HepG2 (cell line): ENCODE measurements around the gene DCAF7. TPM values are rescaled to one million over a fixed set of nuclear protein-coding genes. Genes with fewer than 3 reads are reported as not detected.

Experiments used
- ATAC-seq: fragments of 200-7000 bp; cut with Tn5 transposase; 3 replicates; pipeline ENCODE4 v1.9.1; 2020; ENCODE audit warnings: mild to moderate bottlenecking, moderate library complexity
- BruUV-seq: library from RNA; stranded (reverse); fragments of 400-500 nt; replicated peaks from 2 replicates; lab custom pipeline; 2021; lab: Mats Ljungman, UMichigan
- CTCF ChIA-PET: fragments of 300-600 bp; formaldehyde crosslinking; extraction: SDS; loops from one replicate; lab custom pipeline; 2021; ENCODE audit warnings: low total read pairs, inconsistent platforms, low intra/inter-chr PET ratio; lab: Yijun Ruan, JAX
- POLR2A ChIA-PET: fragments of 350-600 bp; sonication (Branson Sonifier 250); formaldehyde crosslinking; loops from one replicate; lab custom pipeline; 2020; ENCODE audit warnings: antibody characterized with exemption, inconsistent platforms; lab: Yijun Ruan, JAX
- DNase-seq: peaks from one replicate; pipeline ENCODE4 v3.0.0-alpha.2; 2015; ENCODE audit warnings: low spot score
- FAIRE-seq: peaks from 3 replicates; lab custom pipeline; 2011; peaks lifted over from hg19 to GRCh38; lab: Jason Lieb, UNC
- H2AFZ ChIP-seq: one replicate; pipeline ENCODE4 v1.6.1; 2011; ENCODE audit warnings: low read length, inconsistent platforms
- H3K27ac ChIP-seq: fragments of 300-600 bp; 3 replicates; pipeline ENCODE4 v1.8.0; 2011; ENCODE audit warnings: mixed run types, mild to moderate bottlenecking, mixed read lengths, low read length, inconsistent platforms; ENCODE audit not compliant: insufficient read depth; ENCODE audit errors: extremely low read length
- H3K27me3 ChIP-seq, 2 experiments: fragments of 200-600 bp in 1 of 2; 2 replicates in 1 of 2; 3 replicates in 1 of 2; pipeline versions ENCODE4 v1.6.0 to v1.8.0; 2011; ENCODE audit warnings: low read length in 2 of 2, mild to moderate bottlenecking in 2 of 2, moderate library complexity in 2 of 2, inconsistent platforms in 1 of 2; ENCODE audit not compliant: insufficient read depth in 2 of 2, control insufficient read depth in 1 of 2
- H3K36me3 ChIP-seq, 2 experiments: fragments of 200-600 bp in 1 of 2; replicated peaks in 1 of 2; 2 replicates in 1 of 2; 3 replicates in 1 of 2; pipeline versions ENCODE4 v1.5.1 to v1.8.0; 2011; ENCODE audit warnings: low read length in 2 of 2, inconsistent platforms in 1 of 2; ENCODE audit not compliant: insufficient read depth in 2 of 2, control insufficient read depth in 1 of 2
- H3K4me1 ChIP-seq: 2 replicates; pipeline ENCODE4 v1.5.1; 2012; ENCODE audit warnings: low read length, inconsistent platforms; ENCODE audit not compliant: insufficient read depth
- H3K4me2 ChIP-seq: 2 replicates; pipeline ENCODE4 v1.6.0; 2011; ENCODE audit warnings: low read depth, low read length, inconsistent platforms
- H3K4me3 ChIP-seq, 3 experiments: fragments of 200-600 bp in 1 of 3; sonication (generic), shearing (Covaris generic) in 1 of 3; replicated peaks in 1 of 3; 2 replicates each; pipeline ENCODE4 v1.5.1; 2011 to 2016; ENCODE audit warnings: low read length in 3 of 3, inconsistent platforms in 2 of 3, low read depth in 2 of 3, mild to moderate bottlenecking in 2 of 3, control low read depth in 1 of 3, mixed read lengths in 1 of 3; ENCODE audit not compliant: insufficient read depth in 1 of 3
- H3K79me2 ChIP-seq: one replicate; pipeline ENCODE4 v1.6.1; 2011; ENCODE audit warnings: low read length, inconsistent platforms; ENCODE audit not compliant: insufficient read depth
- H3K9ac ChIP-seq: 2 replicates; pipeline ENCODE4 v1.6.0; 2011; ENCODE audit warnings: mild to moderate bottlenecking, low read depth, low read length, inconsistent platforms; ENCODE audit not compliant: insufficient read depth
- H3K9me3 ChIP-seq: 2 replicates; pipeline ENCODE4 v1.5.1; 2012; ENCODE audit warnings: mild to moderate bottlenecking, low read length
- H4K20me1 ChIP-seq: 2 replicates; pipeline ENCODE4 v1.6.0; 2011; ENCODE audit warnings: inconsistent platforms, mild to moderate bottlenecking, low read length, moderate library complexity; ENCODE audit not compliant: insufficient read depth
- CEBPB ChIP-seq: IDR thresholded peaks from 2 replicates; pipeline ENCODE4 v1.6.1; 2011; ENCODE audit warnings: low read depth, low read length, improper control_type of control experiment, borderline replicate concordance
- EHMT2 ChIP-seq: fragments of 200-600 bp; sonication (generic); IDR thresholded peaks from 2 replicates; pipeline ENCODE4 v1.7.0; 2017; ENCODE audit warnings: antibody characterized with exemption, low read depth, low read length, borderline replicate concordance
- NCOA2 ChIP-seq: sonication (generic); formaldehyde crosslinking; IDR thresholded peaks from 2 replicates; pipeline ENCODE4 v1.8.0; 2022; ENCODE audit warnings: inconsistent platforms
- NONO ChIP-seq, 2 experiments: fragments of 450-650 bp in 1 of 2; sonication (generic) in 1 of 2; formaldehyde crosslinking in 1 of 2; IDR thresholded peaks in 1 of 2; conservative IDR thresholded peaks in 1 of 2; 2 replicates each; pipeline versions ENCODE4 v1.6.1 to v1.8.0; 2017 to 2022; ENCODE audit warnings: mild to moderate bottlenecking in 1 of 2, missing genetic modification reagents in 1 of 2, moderate library complexity in 1 of 2
- PHF21A ChIP-seq: sonication (generic); formaldehyde crosslinking; IDR thresholded peaks from 2 replicates; pipeline ENCODE4 v1.5.0; 2020; ENCODE audit warnings: mild to moderate bottlenecking, missing genetic modification reagents
- SIN3A ChIP-seq: IDR thresholded peaks from 2 replicates; pipeline ENCODE4 v1.6.1; 2011; ENCODE audit warnings: low read depth, mild to moderate bottlenecking, control low read depth, low read length, borderline replicate concordance
- SMAD3 ChIP-seq: sonication (generic); formaldehyde crosslinking; IDR thresholded peaks from 2 replicates; pipeline ENCODE4 v1.4.0; 2020; ENCODE audit warnings: missing genetic modification reagents
- SRSF1 ChIP-seq: fragments of 200-400 bp; formaldehyde crosslinking; optimal IDR thresholded peaks from 2 replicates; pipeline ENCODE3; 2017; ENCODE audit warnings: mild to moderate bottlenecking, low read depth, low read length, moderate library complexity
- ZNF256 ChIP-seq: sonication (generic); formaldehyde crosslinking; conservative IDR thresholded peaks from 2 replicates; pipeline ENCODE4 v1.4.0; 2020; ENCODE audit warnings: missing genetic modification reagents
- ZNF432 ChIP-seq: sonication (generic); formaldehyde crosslinking; IDR thresholded peaks from 2 replicates; pipeline ENCODE4 v1.5.0; 2020; ENCODE audit warnings: missing genetic modification reagents, mild to moderate bottlenecking, borderline replicate concordance
- ZNF547 ChIP-seq: sonication (generic); formaldehyde crosslinking; IDR thresholded peaks from 2 replicates; pipeline ENCODE4 v1.5.1; 2020; ENCODE audit warnings: mild to moderate bottlenecking, missing genetic modification reagents
- ZNF552 ChIP-seq: sonication (generic); formaldehyde crosslinking; IDR thresholded peaks from 2 replicates; pipeline ENCODE4 v1.9.0; 2022; ENCODE audit warnings: missing genetic modification reagents, mild to moderate bottlenecking, borderline replicate concordance
- WGBS: methylation state at CpG from one replicate; pipeline ENCODE4 v1.1.6; 2017; ENCODE audit warnings: low lambda C conversion rate; 5-methylcytosine and 5-hydroxymethylcytosine counted together
- in situ Hi-C: cut with HindIII; loops from 2 replicates; pipeline ENCODE4 v1.10.0; 2017; ENCODE audit warnings: low pct_unique_long_range_greater_than_20kb; ENCODE audit not compliant: extremely low pct_ligation_motif_present
- intact Hi-C: fragments of 100-400 bp; cut with micrococcal nuclease; formaldehyde crosslinking; loops from one replicate; pipeline ENCODE4 v1.10.0; 2022; ENCODE audit not compliant: unreplicated experiment
- polyA plus RNA-seq, 8 experiments: library from polyadenylated mRNA; depleted of rRNA in 3 of 8; stranded (reverse) in 7 of 8; unstranded in 1 of 8; fragments of >200 nt; fragmentation: Illumina TruSeq in 4 of 8; extraction: Trizol in 4 of 8; gene quantifications; 2 replicates each; pipeline versions ENCODE4 v1.2.1 to v1.2.3, GENCODE V29; 2011 to 2016; ENCODE audit warnings: low read depth in 4 of 8, missing spikeins in 1 of 8, mixed read lengths in 1 of 8; ENCODE audit not compliant: insufficient read depth in 1 of 8
- total RNA-seq, 5 experiments: library from RNA; depleted of rRNA; stranded (reverse); fragments of >200 nt; fragmentation: Illumina TruSeq; extraction: Trizol; gene quantifications; 2 replicates each; pipeline ENCODE4 v1.2.3, GENCODE V29; 2016; ENCODE audit warnings: low read depth in 1 of 5
- TF ChIP-seq, protein P1 (sequence below): sonication (generic); formaldehyde crosslinking; conservative IDR thresholded peaks from 2 replicates; pipeline ENCODE4 v1.8.0; 2022; ENCODE audit warnings: missing genetic modification reagents
- TF ChIP-seq, protein P2 (sequence below): sonication (generic); formaldehyde crosslinking; IDR thresholded peaks from 2 replicates; pipeline ENCODE4 v1.9.0; 2021; ENCODE audit warnings: missing genetic modification reagents, mild to moderate bottlenecking, borderline replicate concordance
- TF ChIP-seq, protein P3 (sequence below), 2 experiments: IDR thresholded peaks; 2 replicates each; pipeline ENCODE4 v1.6.1; 2011 to 2012; ENCODE audit warnings: low read length in 2 of 2, borderline replicate concordance in 1 of 2, low read depth in 1 of 2, mild to moderate bottlenecking in 1 of 2, moderate library complexity in 1 of 2
- TF ChIP-seq, protein P4 (sequence below): sonication (generic); formaldehyde crosslinking; conservative IDR thresholded peaks from 2 replicates; pipeline ENCODE4 v1.8.1; 2023; ENCODE audit warnings: missing genetic modification reagents

The DCAF7 gene
- total and polyA plus RNA-seq, 2 of the 13 experiments (the other 11 are each of a cell fraction or from before 2014, with no cell fraction given): 55.2 to 73.4 TPM

DNA sequence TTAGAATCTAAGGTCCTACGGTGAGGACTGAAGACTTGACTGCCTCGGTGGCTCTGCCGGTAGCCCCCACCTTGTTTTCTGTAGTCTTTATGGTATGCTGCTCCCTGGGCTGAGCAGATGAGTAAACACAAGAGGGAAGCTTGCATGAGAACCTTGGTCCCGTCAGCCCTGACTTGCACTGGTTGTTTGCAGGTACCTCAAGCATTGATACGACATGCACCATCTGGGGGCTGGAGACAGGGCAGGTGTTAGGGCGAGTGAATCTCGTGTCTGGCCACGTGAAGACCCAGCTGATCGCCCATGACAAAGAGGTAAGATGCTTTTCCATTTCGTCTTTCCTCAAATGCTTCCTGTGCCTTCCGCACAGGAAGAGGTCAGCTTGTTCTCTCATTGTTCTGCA, 29.4 kb downstream of the DCAF7 start:
- ChIA-PET CTCF (no interaction called here), POLR2A (interaction anchor here (0.9 to 3.2 kb wide), 7 partner anchors 13 to 59 kb away, joined by 3 to 28 read pairs (median 6); partner anchors contain the start of genes DCAF7, MAP3K3 and TACO1)
- in situ Hi-C loops: no loop called here
- Histone ChIP-seq H3K79me2 (peaks cover 21% of the 10 kb centered on the region), H3K4me3 (peak overlapping the region in 2 of 3 experiments; percentile 8 to 33; a peak in 2 of 6 replicates), H3K9me3 (no peaks in the 10 kb centered on the region), H3K27ac (peak overlapping the region; percentile 83), H3K4me1 (peaks cover 46% of the 10 kb centered on the region), H4K20me1 (peaks cover 8% of the 10 kb centered on the region; the same call in 1 of the 2 replicates), H3K9ac (peak overlapping the region; percentile 45), H2AFZ (no peak overlapping the region), H3K4me2 (peak overlapping the region; percentile 68), H3K36me3 (peaks cover 21 to 38% of the 10 kb centered on the region in 2 experiments), H3K27me3 (no peaks in the 10 kb centered on the region)
- DNase-seq (peak; percentile 83), ATAC-seq (peak; percentile 58), FAIRE-seq (peak; percentile 95)
- 17% methylated on average over 11 of the region's 11 CpGs for WGBS
- intact Hi-C loops: loop anchor here (2.0 to 10.0 kb wide), 5 partner anchors 29 to 155 kb away; partner anchors contain the start of genes DCAF7, KCNH6 and MAP3K3
- BruUV-seq: no TSS peak
- TF ChIP-seq SIN3A: peak; percentile 30; the same call in 1 of the 2 replicates
- TF ChIP-seq SRSF1: no peak
- no peak for TF ChIP-seq ZNF432 (CRISPR knock-in tag)
- TF ChIP-seq CEBPB: no peak
- no peak for TF ChIP-seq ZNF256
- TF ChIP-seq, protein P1, sequence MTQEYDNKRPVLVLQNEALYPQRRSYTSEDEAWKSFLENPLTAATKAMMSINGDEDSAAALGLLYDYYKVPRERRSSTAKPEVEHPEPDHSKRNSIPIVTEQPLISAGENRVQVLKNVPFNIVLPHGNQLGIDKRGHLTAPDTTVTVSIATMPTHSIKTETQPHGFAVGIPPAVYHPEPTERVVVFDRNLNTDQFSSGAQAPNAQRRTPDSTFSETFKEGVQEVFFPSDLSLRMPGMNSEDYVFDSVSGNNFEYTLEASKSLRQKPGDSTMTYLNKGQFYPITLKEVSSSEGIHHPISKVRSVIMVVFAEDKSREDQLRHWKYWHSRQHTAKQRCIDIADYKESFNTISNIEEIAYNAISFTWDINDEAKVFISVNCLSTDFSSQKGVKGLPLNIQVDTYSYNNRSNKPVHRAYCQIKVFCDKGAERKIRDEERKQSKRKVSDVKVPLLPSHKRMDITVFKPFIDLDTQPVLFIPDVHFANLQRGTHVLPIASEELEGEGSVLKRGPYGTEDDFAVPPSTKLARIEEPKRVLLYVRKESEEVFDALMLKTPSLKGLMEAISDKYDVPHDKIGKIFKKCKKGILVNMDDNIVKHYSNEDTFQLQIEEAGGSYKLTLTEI (CRISPR knock-in tag): no peak
- TF ChIP-seq, protein P2, sequence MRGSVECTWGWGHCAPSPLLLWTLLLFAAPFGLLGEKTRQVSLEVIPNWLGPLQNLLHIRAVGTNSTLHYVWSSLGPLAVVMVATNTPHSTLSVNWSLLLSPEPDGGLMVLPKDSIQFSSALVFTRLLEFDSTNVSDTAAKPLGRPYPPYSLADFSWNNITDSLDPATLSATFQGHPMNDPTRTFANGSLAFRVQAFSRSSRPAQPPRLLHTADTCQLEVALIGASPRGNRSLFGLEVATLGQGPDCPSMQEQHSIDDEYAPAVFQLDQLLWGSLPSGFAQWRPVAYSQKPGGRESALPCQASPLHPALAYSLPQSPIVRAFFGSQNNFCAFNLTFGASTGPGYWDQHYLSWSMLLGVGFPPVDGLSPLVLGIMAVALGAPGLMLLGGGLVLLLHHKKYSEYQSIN (CRISPR knock-in tag): no peak
- no peak for TF ChIP-seq EHMT2
- peak; percentile 32; the same call in 1 of the 2 replicates for TF ChIP-seq NCOA2
- TF ChIP-seq ZNF547 (CRISPR knock-in tag): no peak
- peak; percentile 39; the same call in 1 of the 2 replicates for TF ChIP-seq PHF21A (CRISPR knock-in tag)
- TF ChIP-seq, protein P3, sequence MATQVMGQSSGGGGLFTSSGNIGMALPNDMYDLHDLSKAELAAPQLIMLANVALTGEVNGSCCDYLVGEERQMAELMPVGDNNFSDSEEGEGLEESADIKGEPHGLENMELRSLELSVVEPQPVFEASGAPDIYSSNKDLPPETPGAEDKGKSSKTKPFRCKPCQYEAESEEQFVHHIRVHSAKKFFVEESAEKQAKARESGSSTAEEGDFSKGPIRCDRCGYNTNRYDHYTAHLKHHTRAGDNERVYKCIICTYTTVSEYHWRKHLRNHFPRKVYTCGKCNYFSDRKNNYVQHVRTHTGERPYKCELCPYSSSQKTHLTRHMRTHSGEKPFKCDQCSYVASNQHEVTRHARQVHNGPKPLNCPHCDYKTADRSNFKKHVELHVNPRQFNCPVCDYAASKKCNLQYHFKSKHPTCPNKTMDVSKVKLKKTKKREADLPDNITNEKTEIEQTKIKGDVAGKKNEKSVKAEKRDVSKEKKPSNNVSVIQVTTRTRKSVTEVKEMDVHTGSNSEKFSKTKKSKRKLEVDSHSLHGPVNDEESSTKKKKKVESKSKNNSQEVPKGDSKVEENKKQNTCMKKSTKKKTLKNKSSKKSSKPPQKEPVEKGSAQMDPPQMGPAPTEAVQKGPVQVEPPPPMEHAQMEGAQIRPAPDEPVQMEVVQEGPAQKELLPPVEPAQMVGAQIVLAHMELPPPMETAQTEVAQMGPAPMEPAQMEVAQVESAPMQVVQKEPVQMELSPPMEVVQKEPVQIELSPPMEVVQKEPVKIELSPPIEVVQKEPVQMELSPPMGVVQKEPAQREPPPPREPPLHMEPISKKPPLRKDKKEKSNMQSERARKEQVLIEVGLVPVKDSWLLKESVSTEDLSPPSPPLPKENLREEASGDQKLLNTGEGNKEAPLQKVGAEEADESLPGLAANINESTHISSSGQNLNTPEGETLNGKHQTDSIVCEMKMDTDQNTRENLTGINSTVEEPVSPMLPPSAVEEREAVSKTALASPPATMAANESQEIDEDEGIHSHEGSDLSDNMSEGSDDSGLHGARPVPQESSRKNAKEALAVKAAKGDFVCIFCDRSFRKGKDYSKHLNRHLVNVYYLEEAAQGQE (IDR thresholded peaks at IDR 0.05; ENCODE audit: borderline replicate concordance in 1 of 2, low read depth in 1 of 2, low read length in 2 of 2): no peak
- peak; percentile 35; the same call in 1 of the 2 replicates for TF ChIP-seq SMAD3
- no peak for TF ChIP-seq ZNF552
- TF ChIP-seq, protein P4, sequence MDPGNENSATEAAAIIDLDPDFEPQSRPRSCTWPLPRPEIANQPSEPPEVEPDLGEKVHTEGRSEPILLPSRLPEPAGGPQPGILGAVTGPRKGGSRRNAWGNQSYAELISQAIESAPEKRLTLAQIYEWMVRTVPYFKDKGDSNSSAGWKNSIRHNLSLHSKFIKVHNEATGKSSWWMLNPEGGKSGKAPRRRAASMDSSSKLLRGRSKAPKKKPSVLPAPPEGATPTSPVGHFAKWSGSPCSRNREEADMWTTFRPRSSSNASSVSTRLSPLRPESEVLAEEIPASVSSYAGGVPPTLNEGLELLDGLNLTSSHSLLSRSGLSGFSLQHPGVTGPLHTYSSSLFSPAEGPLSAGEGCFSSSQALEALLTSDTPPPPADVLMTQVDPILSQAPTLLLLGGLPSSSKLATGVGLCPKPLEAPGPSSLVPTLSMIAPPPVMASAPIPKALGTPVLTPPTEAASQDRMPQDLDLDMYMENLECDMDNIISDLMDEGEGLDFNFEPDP (CRISPR knock-in tag): no peak
- no peak for TF ChIP-seq NONO (IDR thresholded peaks at IDR 0.05)
- TF ChIP-seq NONO (CRISPR knock-in tag; conservative IDR thresholded peaks at IDR 0.05): peak; percentile 53; the same call in 1 of the 2 replicates
